MG63 (cell line): ENCODE data around the gene ZNF284. TPM values are rescaled to one million over a fixed set of nuclear protein-coding genes. Genes with fewer than 3 reads are reported as not detected.
A peak's percentile ranks its signal among the peaks of the same experiment; 100 is the strongest.
"Not testable (repeated sequence)": the region's sequence is repeated elsewhere in the genome, so short reads cannot be mapped to it uniquely, and the experiment has no call there.

Experiments used
- DNase-seq: peaks from one replicate; pipeline ENCODE4 v3.0.0-alpha.2; 2020
- H3K27me3 ChIP-seq: fragments of 250-450 bp; sonication (Bioruptor Pico); 2 replicates; pipeline ENCODE4 v1.5.1; 2020; ENCODE audit warnings: mild to moderate bottlenecking, moderate library complexity
- H3K36me3 ChIP-seq: fragments of 250-450 bp; sonication (Bioruptor Pico); 2 replicates; pipeline ENCODE4 v1.5.1; 2020; ENCODE audit warnings: mild to moderate bottlenecking, moderate library complexity
- H3K4me3 ChIP-seq: fragments of 250-450 bp; sonication (Bioruptor Pico); 2 replicates; pipeline ENCODE4 v1.5.1; 2020; ENCODE audit warnings: mild to moderate bottlenecking, moderate library complexity
- H3K9me3 ChIP-seq: fragments of 250-450 bp; sonication (Bioruptor Pico); 2 replicates; pipeline ENCODE4 v1.5.1; 2020; ENCODE audit warnings: mild to moderate bottlenecking, moderate library complexity
- total RNA-seq: library from RNA; depleted of rRNA; stranded (reverse); fragments of >200 nt; shearing (Covaris generic); gene quantifications from 2 replicates; pipeline ENCODE4 v1.2.3, GENCODE V29; 2014; ENCODE audit warnings: low replicate concordance; rRNA removed

ZNF284 gene
- total RNA-seq, 1 experiment from 2014 or later, result 1.7 TPM

DNA sequence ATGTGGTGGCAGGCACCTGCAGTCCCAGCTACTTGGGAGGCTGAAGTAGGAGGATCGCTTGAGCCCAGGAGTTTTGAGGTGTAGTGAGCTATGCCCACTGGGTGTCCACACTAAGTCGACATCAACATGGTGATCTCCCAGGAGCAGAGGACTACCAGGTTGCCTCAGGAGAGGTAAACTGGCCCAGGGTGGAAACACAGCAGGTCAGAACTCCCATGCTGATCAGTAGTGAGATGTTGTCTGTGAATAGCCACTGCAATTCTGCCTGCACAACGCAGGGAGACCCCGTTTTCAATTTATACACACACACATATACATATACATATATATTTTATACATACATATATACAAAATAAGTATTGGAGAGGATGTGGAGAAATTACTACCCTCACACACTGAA is 20.1 kb downstream of the ZNF284 start:
- H3K36me3 ChIP-seq, result peaks cover 7% of the 10 kb centered on the region
- H3K4me3 ChIP-seq, result no peak overlapping the region
- H3K9me3 ChIP-seq, result no peaks in the 10 kb centered on the region; the same call in 1 of the 2 replicates

DNA sequence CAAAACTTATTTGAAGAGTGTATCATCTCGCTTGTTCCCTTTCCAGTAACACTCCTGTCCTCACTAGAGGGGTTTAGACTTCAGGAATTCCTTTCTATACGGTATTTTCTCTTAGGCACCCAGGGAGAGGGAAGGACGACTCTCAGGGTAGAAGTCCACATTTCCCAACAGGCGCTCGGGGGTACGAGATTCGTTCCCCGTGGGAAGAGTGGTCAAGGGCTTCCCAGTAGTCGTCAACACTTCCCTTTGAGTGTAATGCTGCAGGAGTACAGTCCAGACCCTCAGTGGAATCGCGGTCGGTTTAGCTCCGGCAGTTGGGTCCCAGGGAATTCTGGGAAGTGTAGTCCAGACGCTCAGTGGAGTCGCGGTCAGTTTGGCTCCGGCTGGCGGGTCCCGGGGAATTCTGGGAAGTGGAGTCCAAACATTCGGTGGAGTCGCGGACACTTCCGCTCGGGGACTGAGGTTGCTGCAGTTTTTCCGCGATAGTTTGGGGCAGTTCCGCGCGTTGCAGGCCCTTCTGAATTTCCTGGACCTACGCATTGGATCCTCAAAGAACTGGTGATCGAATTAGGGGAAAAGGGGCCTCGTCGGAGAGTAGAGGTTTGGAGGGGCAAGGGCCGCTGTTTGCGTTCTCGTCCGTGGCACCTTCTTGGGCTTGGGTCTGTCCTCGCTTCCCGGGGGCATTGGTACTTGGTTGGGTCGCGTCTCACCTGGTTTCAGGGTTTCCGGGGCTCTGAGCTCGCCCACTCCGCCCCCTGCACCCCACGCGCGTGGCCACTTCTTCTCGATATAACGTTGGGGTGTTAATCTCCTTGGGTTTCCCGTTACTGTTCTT is 22.2 kb downstream of the ZNF284 start, which contains the start of gene ZNF224:
Gene ZNF224 (plus strand): TSS at position 431 of the 835 bp plus-strand sequence. CDS start 3,513 bp downstream, outside the sequence.
- DNase-seq, result peak; percentile 95
- Histone ChIP-seq H3K9me3 (peaks cover 3% of the 10 kb centered on the region; the same call in 1 of the 2 replicates), H3K27me3 (no peaks in the 10 kb centered on the region), H3K4me3 (peak within 1 kb of the TSS; percentile 88), H3K36me3 (peaks cover 28% of the 10 kb centered on the region)

More for the DNA sequence above, 20.1 kb downstream of the ZNF284 start:
- DNase-seq, result no peak
- no peaks in the 10 kb centered on the region for H3K27me3 ChIP-seq

DNA sequence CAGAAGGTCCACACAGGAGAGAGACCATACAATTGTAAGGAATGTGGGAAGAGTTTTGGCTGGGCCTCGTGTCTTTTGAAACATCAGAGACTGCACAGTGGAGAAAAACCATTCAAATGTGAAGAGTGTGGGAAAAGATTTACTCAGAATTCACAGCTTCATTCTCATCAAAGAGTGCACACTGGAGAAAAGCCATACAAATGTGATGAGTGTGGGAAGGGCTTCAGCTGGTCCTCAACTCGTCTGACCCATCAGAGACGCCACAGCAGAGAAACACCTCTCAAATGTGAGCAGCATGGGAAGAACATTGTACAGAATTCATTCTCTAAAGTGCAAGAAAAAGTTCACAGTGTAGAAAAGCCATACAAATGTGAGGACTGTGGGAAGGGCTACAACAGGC is 35.8 kb downstream of the ZNF284 start:
- Histone ChIP-seq H3K36me3 (peaks cover 48% of the 10 kb centered on the region), H3K27me3 (no peaks in the 10 kb centered on the region), H3K4me3 (no peak overlapping the region), H3K9me3 (peaks cover 26% of the 10 kb centered on the region)
- DNase-seq, result no peak

DNA sequence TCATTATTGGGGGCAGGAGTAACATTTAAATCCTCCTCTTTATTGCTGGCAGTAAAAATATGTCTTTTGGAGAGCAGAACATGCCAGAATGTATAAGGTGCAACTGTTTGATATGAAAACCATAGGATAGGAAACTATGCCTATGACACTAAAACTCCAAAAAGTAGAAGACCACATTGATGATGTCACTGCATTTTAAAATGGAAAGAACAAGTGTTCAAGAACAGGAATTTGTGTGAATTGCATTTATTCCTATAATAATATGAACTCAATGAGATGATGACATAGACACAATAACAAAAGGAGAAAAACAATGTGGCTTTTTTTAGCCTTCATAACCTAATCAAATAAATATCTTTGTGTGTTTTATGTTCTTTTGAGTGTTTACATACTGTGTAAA is 37.5 kb downstream of the ZNF284 start:
- no peaks in the 10 kb centered on the region for H3K27me3 ChIP-seq
- H3K36me3 ChIP-seq, result peaks cover 32% of the 10 kb centered on the region
- H3K9me3 ChIP-seq, result peaks cover 23% of the 10 kb centered on the region
- DNase-seq, result no peak
- no peak overlapping the region for H3K4me3 ChIP-seq

DNA sequence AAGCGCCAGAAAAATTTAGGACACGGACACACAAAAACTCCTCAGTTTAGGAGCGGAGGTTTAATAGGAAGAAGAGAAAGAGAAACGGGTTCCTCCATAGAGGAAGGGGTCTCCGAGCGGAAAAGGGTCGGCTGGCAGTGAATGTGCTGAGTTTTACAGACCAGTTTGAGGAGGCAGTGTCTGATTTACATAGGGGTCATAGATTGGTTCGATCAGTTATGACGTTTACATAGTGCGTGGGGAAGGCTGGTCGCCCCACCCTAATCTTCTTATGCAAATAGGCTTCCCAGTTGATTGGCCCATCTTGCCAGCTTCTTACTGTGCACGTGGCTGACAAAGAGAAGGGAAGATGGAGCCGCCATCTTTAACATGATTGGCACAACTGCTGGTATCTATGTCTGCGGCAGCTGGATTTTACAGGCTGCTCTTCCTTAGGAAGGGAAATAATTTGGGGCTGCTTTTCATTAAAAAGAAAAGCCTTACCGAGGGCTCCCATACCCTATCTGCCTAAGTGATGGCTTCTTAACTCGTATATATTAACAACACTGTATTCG is 40.0 kb downstream of the ZNF284 start:
- Histone ChIP-seq H3K9me3 (peaks cover 17% of the 10 kb centered on the region), H3K4me3 (peak overlapping the region; percentile 78), H3K36me3 (peaks cover 26% of the 10 kb centered on the region), H3K27me3 (no peaks in the 10 kb centered on the region)
- DNase-seq, result no peak

DNA sequence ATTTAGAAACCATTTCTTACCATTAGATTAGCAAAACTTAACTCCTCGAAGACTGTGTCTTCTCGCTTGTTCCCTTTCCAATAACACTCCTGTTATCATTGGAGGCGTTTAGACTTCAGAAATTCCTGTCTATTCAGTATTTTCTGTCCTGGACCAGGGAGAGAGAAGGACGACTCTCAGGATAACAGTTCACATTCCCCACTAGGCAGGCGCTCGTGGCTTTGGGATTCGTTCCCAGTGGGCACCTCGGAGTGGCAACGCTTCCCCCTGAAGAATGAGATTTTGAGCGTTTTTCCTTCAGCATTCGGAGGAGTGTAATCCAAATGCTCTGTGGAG is 40.8 kb downstream of the ZNF284 start:
- peaks cover 17% of the 10 kb centered on the region for H3K9me3 ChIP-seq
- H3K27me3 ChIP-seq, result no peaks in the 10 kb centered on the region
- peak overlapping the region; percentile 78 for H3K4me3 ChIP-seq
- no peak for DNase-seq
- H3K36me3 ChIP-seq, result peaks cover 26% of the 10 kb centered on the region

DNA sequence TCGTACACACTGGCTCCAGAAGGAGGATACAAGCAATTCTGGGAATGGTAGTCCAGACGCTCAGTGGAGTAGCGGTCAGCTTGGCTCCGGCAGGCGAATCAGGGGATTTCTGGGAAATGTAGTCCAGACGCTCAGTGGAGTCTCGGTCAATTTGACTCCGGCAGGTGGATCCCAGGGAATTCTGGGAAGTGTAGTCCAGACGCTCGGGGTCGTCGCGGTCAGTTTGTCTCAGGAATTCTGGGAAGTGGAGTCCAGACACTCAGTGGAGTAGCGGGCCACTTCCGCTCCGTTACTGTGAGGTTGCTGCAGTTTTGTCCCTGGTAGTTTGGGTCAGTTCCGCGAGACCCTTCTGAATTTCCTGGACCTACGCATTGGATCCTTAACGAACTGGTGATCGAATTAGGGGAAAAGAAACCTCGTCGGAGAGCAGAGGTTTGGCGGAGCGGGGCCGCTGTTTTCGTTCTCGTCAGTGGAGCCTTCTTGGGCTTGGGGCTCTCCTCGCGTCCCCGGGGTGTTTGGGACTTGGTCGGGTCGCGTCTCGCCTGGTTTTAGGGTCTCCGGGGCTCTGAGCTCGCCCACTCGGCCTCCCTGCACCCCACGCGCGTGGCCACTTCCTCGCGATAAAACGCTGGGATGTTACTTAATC is 41.3 kb downstream of the ZNF284 start, which contains the start of gene ZNF225:
Gene ZNF225 (plus strand): TSS at position 262 of the 646 bp plus-strand sequence. CDS start 2,429 bp downstream, outside the sequence.
- Histone ChIP-seq H3K9me3 (peaks cover 13% of the 10 kb centered on the region), H3K4me3 (peak within 1 kb of the TSS; percentile 78), H3K27me3 (no peaks in the 10 kb centered on the region), H3K36me3 (peaks cover 26% of the 10 kb centered on the region)
- DNase-seq, result peak; percentile 98

DNA sequence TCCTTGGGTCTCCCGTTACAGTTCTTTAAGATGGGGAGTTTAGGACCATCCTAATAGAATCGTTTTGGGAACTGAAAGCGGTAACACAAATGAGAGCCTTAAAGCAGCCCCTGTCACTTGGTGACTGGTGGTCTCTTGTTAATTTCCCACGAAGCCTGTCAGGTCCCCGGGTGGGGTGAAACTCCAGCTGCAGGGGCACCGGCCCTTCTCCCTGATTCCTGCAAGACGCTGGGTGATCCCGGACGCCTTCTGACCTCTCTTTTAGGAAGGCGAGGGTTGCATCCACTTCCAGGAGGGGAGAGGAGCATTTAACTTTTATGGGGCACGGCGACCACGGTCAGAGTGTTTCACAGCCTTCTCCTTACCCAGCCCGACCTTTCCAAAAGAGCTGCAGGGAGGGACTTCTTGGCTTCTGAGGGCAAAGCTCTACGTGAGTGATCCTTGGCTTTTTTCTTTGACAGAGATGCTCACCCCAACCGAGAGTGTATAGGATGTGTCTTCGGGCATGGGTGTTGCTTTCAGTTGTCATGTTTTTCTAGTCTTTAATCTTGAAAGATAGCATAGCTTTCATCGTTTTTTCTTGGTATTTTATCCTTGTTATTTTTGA is 41.9 kb downstream of the ZNF284 start:
- Histone ChIP-seq H3K27me3 (no peaks in the 10 kb centered on the region), H3K9me3 (peaks cover 7% of the 10 kb centered on the region), H3K36me3 (peaks cover 22% of the 10 kb centered on the region), H3K4me3 (peak overlapping the region; percentile 78)
- DNase-seq, result peak; percentile 5

DNA sequence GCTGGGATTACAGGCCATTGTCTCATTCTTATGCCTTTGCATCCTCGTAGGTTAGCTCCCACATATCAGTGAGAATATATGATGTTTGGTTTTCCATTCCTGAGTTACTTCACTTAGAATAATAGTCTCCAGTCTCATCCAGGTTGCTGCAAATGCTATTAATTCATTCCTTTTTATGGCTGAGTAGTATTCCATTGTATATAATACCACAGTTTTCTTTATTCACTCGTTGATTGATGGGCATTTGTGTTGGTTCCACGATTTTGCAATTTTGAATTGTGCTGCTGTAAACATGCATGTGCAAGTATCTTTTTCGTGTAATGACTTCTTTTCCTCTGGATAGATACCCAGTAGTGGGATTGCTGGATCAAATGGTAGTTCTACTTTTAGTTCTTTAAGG is 49.2 kb downstream of the ZNF284 start:
- H3K4me3 ChIP-seq, DNase-seq, H3K27me3 ChIP-seq: not testable (repeated sequence)
- Histone ChIP-seq H3K9me3 (peaks cover 11% of the 10 kb centered on the region), H3K36me3 (peaks cover 56% of the 10 kb centered on the region)

DNA sequence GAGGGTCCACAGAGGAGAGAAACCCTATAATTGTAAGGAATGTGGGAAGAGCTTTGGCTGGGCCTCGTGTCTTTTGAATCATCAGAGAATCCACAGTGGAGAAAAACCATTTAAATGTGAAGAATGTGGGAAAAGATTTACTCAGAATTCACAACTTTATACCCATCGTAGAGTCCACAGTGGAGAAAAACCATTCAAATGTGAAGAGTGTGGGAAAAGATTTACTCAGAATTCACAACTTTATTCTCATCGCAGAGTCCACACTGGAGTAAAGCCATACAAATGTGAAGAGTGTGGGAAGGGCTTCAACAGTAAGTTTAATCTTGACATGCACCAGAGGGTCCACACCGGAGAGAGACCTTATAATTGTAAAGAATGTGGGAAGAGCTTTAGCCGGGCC is 60.0 kb downstream of the ZNF284 start:
- no peaks in the 10 kb centered on the region for H3K27me3 ChIP-seq
- H3K36me3 ChIP-seq, result peaks cover 43% of the 10 kb centered on the region
- no peak overlapping the region for H3K4me3 ChIP-seq
- DNase-seq, result no peak
- peaks cover 31% of the 10 kb centered on the region for H3K9me3 ChIP-seq

Other genes with a start within 250 kb of the ZNF284 start
- 5.4 and 9.0 TPM in 2 replicates for gene ZNF283, start 244.8 kb upstream of the ZNF284 start, total RNA-seq
- gene ZNF404, start 188.2 kb upstream of the ZNF284 start, total RNA-seq, result 0.76 and 1.9 TPM in 2 replicates
- 6.8 and 8.6 TPM in 2 replicates for gene ZNF45, start 136.9 kb upstream of the ZNF284 start, total RNA-seq
- gene ZNF221, start 120.9 kb upstream of the ZNF284 start, total RNA-seq, result 1.4 and 1.6 TPM in 2 replicates
- gene ZNF155, start 88.0 kb upstream of the ZNF284 start, total RNA-seq, result 2.3 and 4.5 TPM in 2 replicates
- 1.2 and 3.9 TPM in 2 replicates for gene ZNF230, start 69.2 kb upstream of the ZNF284 start, total RNA-seq
- 2.2 and 9.1 TPM in 2 replicates for gene ZNF222, start 46.8 kb upstream of the ZNF284 start, total RNA-seq
- 0.63 and 2.9 TPM in 2 replicates for gene ZNF223, start 20.1 kb upstream of the ZNF284 start, total RNA-seq
- gene ZNF224, start 22.2 kb downstream of the ZNF284 start, total RNA-seq, result 7.7 and 17.1 TPM in 2 replicates
- gene ZNF225, start 41.2 kb downstream of the ZNF284 start, total RNA-seq, result 1.3 and 3.1 TPM in 2 replicates
- gene ZNF234, start 69.4 kb downstream of the ZNF284 start, total RNA-seq, result 3.9 and 10.0 TPM in 2 replicates
- 8.8 and 12.7 TPM in 2 replicates for gene ZNF226, start 92.9 kb downstream of the ZNF284 start, total RNA-seq
- gene ZNF227, start 140.4 kb downstream of the ZNF284 start, total RNA-seq, result 6.5 and 7.3 TPM in 2 replicates
- gene ZNF233, start 187.7 kb downstream of the ZNF284 start, total RNA-seq, result 0.43 TPM in 1 of 2 replicates, not detected in the other
- 0.95 and 2.3 TPM in 2 replicates for gene ZNF235, start 232.9 kb downstream of the ZNF284 start, total RNA-seq